Naive thymus-derived CD4-positive, alpha-beta T cell (primary cell): ENCODE measurements around the gene ARVCF. TPM values are rescaled to one million over a fixed set of nuclear protein-coding genes. Genes with fewer than 3 reads are reported as not detected.

ENCODE experiments used
- ATAC-seq: fragments of 150-1000 bp; cut with Tn5 transposase; 2 replicates; pipeline ENCODE4 v1.10.0; 2021; ENCODE audit warnings: mild to moderate bottlenecking, moderate library complexity
- CTCF ChIA-PET: fragments of 350-600 bp; sonication (Branson Sonifier 250); formaldehyde crosslinking; loops from one replicate; lab custom pipeline; 2021; ENCODE audit warnings: antibody characterized with exemption; lab: Charles Lee
- POLR2A ChIA-PET: fragments of 350-600 bp; sonication (Branson Sonifier 250); formaldehyde crosslinking; loops from one replicate; lab custom pipeline; 2021; ENCODE audit warnings: antibody characterized with exemption, inconsistent platforms; lab: Charles Lee
- DNase-seq, 9 donors: peaks; one replicate each; pipeline versions ENCODE4 v3.0.0 to v3.0.0-alpha.2; 2020 to 2022; ENCODE audit warnings: mixed read lengths in 1 of 9
- H3K27ac ChIP-seq: one replicate; pipeline ENCODE4 v1.7.0; 2013; ENCODE audit warnings: mild to moderate bottlenecking, low read depth, low read length, moderate library complexity
- H3K27me3 ChIP-seq, 2 donors: one replicate each; pipeline ENCODE4 v1.7.0; 2013; ENCODE audit warnings: low read length in 2 of 2, mild to moderate bottlenecking in 2 of 2, moderate library complexity in 2 of 2; ENCODE audit not compliant: control insufficient read depth in 2 of 2, insufficient read depth in 2 of 2
- H3K36me3 ChIP-seq, 3 experiments: 1 replicate in 2 of 3; 2 replicates in 1 of 3; pipeline ENCODE4 v1.7.0; 2013; ENCODE audit warnings: low read length in 3 of 3, mild to moderate bottlenecking in 3 of 3, moderate library complexity in 1 of 3; ENCODE audit not compliant: insufficient read depth in 3 of 3, control insufficient read depth in 2 of 3
- H3K4me1 ChIP-seq, 2 donors: one replicate each; pipeline ENCODE4 v1.7.0; 2013; ENCODE audit warnings: low read length in 2 of 2, mild to moderate bottlenecking in 2 of 2, moderate library complexity in 1 of 2; ENCODE audit not compliant: control insufficient read depth in 2 of 2, insufficient read depth in 2 of 2
- H3K4me3 ChIP-seq: 2 replicates; pipeline ENCODE4 v1.7.0; 2013; ENCODE audit warnings: mild to moderate bottlenecking, low read length
- H3K9me3 ChIP-seq, 3 experiments: 1 replicate in 2 of 3; 2 replicates in 1 of 3; pipeline ENCODE4 v1.7.0; 2013; ENCODE audit warnings: low read length in 3 of 3; ENCODE audit not compliant: control insufficient read depth in 2 of 3
- H3K27ac Mint-ChIP-seq, 9 donors: one replicate each; pipeline ENCODE4 v1.8.0; 2020 to 2022; ENCODE audit warnings: mixed read lengths in 9 of 9, mild to moderate bottlenecking in 8 of 9, moderate library complexity in 5 of 9, inconsistent platforms in 2 of 9
- H3K27me3 Mint-ChIP-seq, 5 donors: one replicate each; pipeline ENCODE4 v1.8.0; 2021 to 2022; ENCODE audit warnings: mixed read lengths in 5 of 5, mild to moderate bottlenecking in 1 of 5
- H3K36me3 Mint-ChIP-seq, 5 donors: one replicate each; pipeline ENCODE4 v1.8.0; 2020 to 2022; ENCODE audit warnings: mixed read lengths in 5 of 5, mild to moderate bottlenecking in 3 of 5, inconsistent platforms in 1 of 5
- H3K4me1 Mint-ChIP-seq, 7 donors: one replicate each; pipeline ENCODE4 v1.8.0; 2020 to 2022; ENCODE audit warnings: mixed read lengths in 7 of 7, mild to moderate bottlenecking in 3 of 7, inconsistent platforms in 1 of 7
- H3K4me3 Mint-ChIP-seq, 10 donors: one replicate each; pipeline ENCODE4 v1.8.0; 2020 to 2022; ENCODE audit warnings: mild to moderate bottlenecking in 10 of 10, mixed read lengths in 10 of 10, moderate library complexity in 6 of 10, inconsistent platforms in 2 of 10
- H3K9me3 Mint-ChIP-seq, 11 donors: one replicate each; pipeline ENCODE4 v1.8.0; 2020 to 2022; ENCODE audit warnings: mixed read lengths in 11 of 11, mild to moderate bottlenecking in 4 of 11, inconsistent platforms in 1 of 11, moderate library complexity in 1 of 11
- intact Hi-C, 2 donors: fragments of 100-400 bp; cut with micrococcal nuclease; formaldehyde crosslinking; loops; one replicate each; pipeline ENCODE4 v1.15.1; 2023
- polyA plus RNA-seq, 2 donors: library from polyadenylated mRNA; unstranded; fragments of 300-500 nt; fragmentation: Illumina TruSeq; gene quantifications; one replicate each; pipeline ENCODE4 v1.2.3, GENCODE V29; 2021
- total RNA-seq, 6 experiments: library from RNA in 5 of 6; stranded (reverse) in 5 of 6; gene quantifications; 1 replicate in 5 of 6; 2 replicates in 1 of 6; pipeline ENCODE4 v1.2.3 and lab custom pipeline; 2021 to 2026

Gene ARVCF
- total and polyA plus RNA-seq, 7 experiments from 2014 or later = 0.74 to 9.2 (median 3.0) TPM

GRCh38 chr22:20056696-20057386 lies 40.2 kb upstream of the ARVCF start:
- Histone ChIP-seq H3K27me3 (no peaks in the 10 kb centered on the region), H3K4me3 (no peak overlapping the region), H3K4me1 (no peaks in the 10 kb centered on the region), H3K9me3 (no peaks in the 10 kb centered on the region), H3K27ac (no peak overlapping the region), H3K36me3 (peaks cover 0 to 87% (median 4%) of the 10 kb centered on the region in 3 experiments)
- Mint-ChIP-seq H3K4me3 (no peak overlapping the region), H3K9me3 (peaks cover 0 to 1% (median 0%) of the 10 kb centered on the region in 11 donors), H3K27ac (no peak overlapping the region), H3K4me1 (peaks cover 0 to 15% (median 6%) of the 10 kb centered on the region in 7 donors), H3K27me3 (no peaks in the 10 kb centered on the region), H3K36me3 (peaks cover 4 to 16% (median 9%) of the 10 kb centered on the region in 5 donors)
- intact Hi-C loops = no loop called here
- POLR2A ChIA-PET = no interaction called here
- no peak for ATAC-seq
- no peak for DNase-seq
- CTCF ChIA-PET = no interaction called here

DNA sequence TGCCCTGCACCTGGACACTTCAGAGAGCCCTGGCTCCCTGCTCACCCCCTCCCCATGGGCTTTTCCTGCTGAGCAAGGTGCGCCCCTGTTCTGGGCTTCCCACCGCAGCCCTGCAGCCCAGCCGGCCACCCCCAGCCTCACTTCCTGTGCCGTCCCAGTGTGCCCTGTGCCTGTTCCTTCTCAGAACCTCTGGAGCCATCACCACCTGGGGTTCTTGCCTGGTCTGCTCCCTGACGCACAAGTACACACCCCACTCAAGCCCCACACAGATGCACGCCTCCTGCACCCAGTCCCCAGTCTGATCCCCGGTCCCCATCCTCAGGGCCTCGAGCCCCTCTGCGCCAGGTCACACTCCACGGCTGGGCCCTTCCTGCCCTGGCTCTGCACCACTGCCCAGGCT lies 39.5 kb upstream of the ARVCF start:
- Histone ChIP-seq H3K27ac (no peak overlapping the region), H3K9me3 (no peaks in the 10 kb centered on the region), H3K4me1 (no peaks in the 10 kb centered on the region), H3K4me3 (no peak overlapping the region), H3K27me3 (no peaks in the 10 kb centered on the region), H3K36me3 (peaks cover 0 to 80% (median 4%) of the 10 kb centered on the region in 3 experiments)
- ChIA-PET CTCF (no interaction called here), POLR2A (no interaction called here)
- peaks cover 0 to 15% (median 6%) of the 10 kb centered on the region in 7 donors for H3K4me1 Mint-ChIP-seq
- H3K9me3 Mint-ChIP-seq = peaks cover 0 to 1% (median 0%) of the 10 kb centered on the region in 11 donors
- ATAC-seq (no peak), DNase-seq (no peak)
- H3K27ac Mint-ChIP-seq = no peak overlapping the region
- no peak overlapping the region for H3K4me3 Mint-ChIP-seq
- peaks cover 4 to 16% (median 9%) of the 10 kb centered on the region in 5 donors for H3K36me3 Mint-ChIP-seq
- H3K27me3 Mint-ChIP-seq = no peaks in the 10 kb centered on the region
- intact Hi-C loops = no loop called here

DNA sequence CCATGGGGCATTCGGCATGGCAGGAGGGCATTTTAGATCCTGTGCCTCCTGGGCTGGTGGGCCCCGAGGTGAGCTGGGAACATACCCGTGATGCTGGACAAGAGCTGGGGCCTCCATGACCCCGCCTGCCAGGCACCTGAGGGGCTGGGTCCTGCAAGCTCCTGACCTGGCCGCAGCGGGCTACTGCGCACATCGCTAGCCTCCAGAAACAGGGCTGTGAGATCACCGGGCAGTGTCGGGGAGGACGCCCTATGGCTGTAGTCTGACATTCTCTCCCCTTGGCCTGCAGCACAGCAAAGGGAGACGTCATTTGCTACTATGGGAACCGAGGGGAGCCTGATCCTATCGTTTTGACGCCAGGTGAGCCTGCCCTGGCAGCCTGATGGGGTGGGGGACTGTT lies 39.0 kb upstream of the ARVCF start:
- Histone ChIP-seq H3K36me3 (peaks cover 0 to 75% (median under 1%) of the 10 kb centered on the region in 3 experiments), H3K27me3 (no peaks in the 10 kb centered on the region), H3K4me1 (no peaks in the 10 kb centered on the region), H3K27ac (no peak overlapping the region), H3K4me3 (no peak overlapping the region), H3K9me3 (no peaks in the 10 kb centered on the region)
- ATAC-seq = no peak
- intact Hi-C loops = no loop called here
- DNase-seq = no peak
- CTCF ChIA-PET = no interaction called here
- Mint-ChIP-seq H3K9me3 (peaks cover 0 to 1% (median 0%) of the 10 kb centered on the region in 11 donors), H3K27ac (no peak overlapping the region), H3K4me1 (peaks cover 0 to 15% (median 6%) of the 10 kb centered on the region in 7 donors), H3K4me3 (no peak overlapping the region), H3K36me3 (peaks cover 4 to 16% (median 9%) of the 10 kb centered on the region in 5 donors), H3K27me3 (no peaks in the 10 kb centered on the region)
- POLR2A ChIA-PET = no interaction called here

DNA sequence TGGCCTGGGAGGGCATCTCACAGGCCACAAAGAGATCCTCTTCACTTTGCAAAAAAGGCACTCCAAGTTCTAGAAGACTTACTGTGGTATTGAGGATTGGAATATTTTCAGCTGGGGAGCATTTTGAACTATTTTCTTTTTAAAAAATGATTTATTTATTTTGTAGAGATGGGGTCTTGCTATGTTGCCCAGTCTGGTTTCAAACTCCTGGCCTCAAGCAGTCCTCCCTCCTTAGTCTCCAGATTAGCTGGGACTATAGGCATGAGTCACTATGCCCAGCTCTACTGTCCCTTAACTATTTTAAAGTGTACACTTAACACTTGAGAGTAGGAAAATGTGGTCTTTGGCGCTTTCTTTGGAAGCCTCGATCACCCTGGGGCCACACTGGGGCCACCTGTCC lies 38.5 kb upstream of the ARVCF start:
- peaks cover 0 to 71% (median 0%) of the 10 kb centered on the region in 3 experiments for H3K36me3 ChIP-seq
- no peaks in the 10 kb centered on the region for H3K4me1 ChIP-seq
- H3K4me1 Mint-ChIP-seq = peaks cover 0 to 15% (median 6%) of the 10 kb centered on the region in 7 donors
- intact Hi-C loops = no loop called here
- no peaks in the 10 kb centered on the region for H3K9me3 ChIP-seq
- no peak overlapping the region for H3K4me3 ChIP-seq
- H3K4me3 Mint-ChIP-seq = no peak overlapping the region
- H3K9me3 Mint-ChIP-seq = peaks cover 0 to 1% (median 0%) of the 10 kb centered on the region in 11 donors
- ATAC-seq (no peak), DNase-seq (no peak)
- POLR2A ChIA-PET = no interaction called here
- H3K27ac ChIP-seq = no peak overlapping the region
- H3K27me3 Mint-ChIP-seq = no peaks in the 10 kb centered on the region
- H3K27me3 ChIP-seq = no peaks in the 10 kb centered on the region
- CTCF ChIA-PET = interaction anchor here (0.6 kb wide), 1 partner anchor 9 kb away, joined by 3 read pairs; no protein-coding TSS in a partner anchor
- H3K36me3 Mint-ChIP-seq = peaks cover 4 to 16% (median 9%) of the 10 kb centered on the region in 5 donors
- peak overlapping the region in 2 of 9 donors; percentile 21 to 41 for H3K27ac Mint-ChIP-seq

GRCh38 chr22:20054485-20054884 lies 37.9 kb upstream of the ARVCF start:
- Mint-ChIP-seq H3K4me1 (peaks cover 0 to 15% (median 6%) of the 10 kb centered on the region in 7 donors), H3K36me3 (peaks cover 4 to 16% (median 11%) of the 10 kb centered on the region in 5 donors), H3K27me3 (no peaks in the 10 kb centered on the region), H3K9me3 (peaks cover 0 to 1% (median 0%) of the 10 kb centered on the region in 11 donors), H3K4me3 (no peak overlapping the region), H3K27ac (peak overlapping the region in 1 of 9 donors; percentile 41)
- CTCF ChIA-PET = no interaction called here
- ATAC-seq (no peak), DNase-seq (no peak)
- no peaks in the 10 kb centered on the region for H3K9me3 ChIP-seq
- intact Hi-C loops = no loop called here
- H3K4me3 ChIP-seq = no peak overlapping the region
- no peaks in the 10 kb centered on the region for H3K27me3 ChIP-seq
- peaks cover 0 to 71% (median 0%) of the 10 kb centered on the region in 3 experiments for H3K36me3 ChIP-seq
- H3K4me1 ChIP-seq = no peaks in the 10 kb centered on the region
- H3K27ac ChIP-seq = no peak overlapping the region
- POLR2A ChIA-PET = no interaction called here

GRCh38 chr22:20054034-20054427 lies 37.4 kb upstream of the ARVCF start:
- no peaks in the 10 kb centered on the region for H3K9me3 ChIP-seq
- CTCF ChIA-PET = no interaction called here
- H3K9me3 Mint-ChIP-seq = peaks cover 0 to 2% (median 0%) of the 10 kb centered on the region in 11 donors
- no peak overlapping the region for H3K4me3 ChIP-seq
- intact Hi-C loops = no loop called here
- H3K27me3 ChIP-seq = no peaks in the 10 kb centered on the region
- H3K4me1 Mint-ChIP-seq = peaks cover 0 to 10% (median 5%) of the 10 kb centered on the region in 7 donors
- H3K4me3 Mint-ChIP-seq = no peak overlapping the region
- no peak for ATAC-seq
- H3K27me3 Mint-ChIP-seq = no peaks in the 10 kb centered on the region
- H3K36me3 ChIP-seq = peaks cover 0 to 69% (median 0%) of the 10 kb centered on the region in 3 experiments
- H3K4me1 ChIP-seq = no peaks in the 10 kb centered on the region
- H3K27ac Mint-ChIP-seq = no peak overlapping the region
- POLR2A ChIA-PET = no interaction called here
- DNase-seq = no peak
- no peak overlapping the region for H3K27ac ChIP-seq
- H3K36me3 Mint-ChIP-seq = peaks cover 4 to 17% (median 11%) of the 10 kb centered on the region in 5 donors
